Left ventricle myocardium inferior (tissue), 1 donor: ENCODE measurements around the gene KIAA1671. TPM values are rescaled to one million over a fixed set of nuclear protein-coding genes. Genes with fewer than 3 reads are reported as not detected.

Source experiments
- DNase-seq: peaks from one replicate; pipeline ENCODE4 v3.0.0-alpha.2; 2020
- H3K27ac ChIP-seq: fragments of 200-600 bp; replicated peaks from 2 replicates; pipeline ENCODE4 v1.8.0; 2021
- H3K27me3 ChIP-seq: fragments of 200-600 bp; 2 replicates; pipeline ENCODE4 v1.8.0; 2021; ENCODE audit warnings: low read depth
- H3K36me3 ChIP-seq: fragments of 200-600 bp; 2 replicates; pipeline ENCODE4 v1.8.0; 2021
- H3K4me1 ChIP-seq: fragments of 200-600 bp; 2 replicates; pipeline ENCODE4 v1.8.0; 2021
- H3K4me3 ChIP-seq: fragments of 200-600 bp; 2 replicates; pipeline ENCODE4 v1.8.0; 2021; ENCODE audit warnings: mild to moderate bottlenecking, moderate library complexity
- H3K9me3 ChIP-seq: fragments of 200-600 bp; replicated peaks from 2 replicates; pipeline ENCODE4 v1.8.0; 2021
- CTCF ChIP-seq: fragments of 200-600 bp; IDR thresholded peaks from 2 replicates; pipeline ENCODE4 v1.8.0; 2021; ENCODE audit warnings: antibody characterized with exemption, mild to moderate bottlenecking, borderline replicate concordance
- intact Hi-C: fragments of 100-400 bp; cut with micrococcal nuclease; formaldehyde crosslinking; loops from one replicate; pipeline ENCODE4 v1.11.0; 2022
- total RNA-seq: library from RNA; stranded (reverse); fragmentation: NEBNext Ultra II Directional; extraction: Animal tissue kit (Norgen Biotek cat#: 25700); gene quantifications from one replicate; pipeline ENCODE4 v1.2.1, GENCODE V29; 2021
- donor health status: DM: no; HTN: yes; CAD: no; lungs with severe emphysema.

The KIAA1671 gene
- total RNA-seq, 1 donor from 2014 or later: 12.2 TPM

- intact Hi-C loops: no loop called here
- Histone ChIP-seq H3K36me3 (no peaks in the 10 kb centered on the region), H3K27ac (no peak overlapping the region), H3K4me1 (peaks cover 34% of the 10 kb centered on the region), H3K27me3 (no peaks in the 10 kb centered on the region), H3K9me3 (no peaks in the 10 kb centered on the region), H3K4me3 (no peak overlapping the region)
- DNase-seq: no peak
- no peak for TF ChIP-seq CTCF
These were observed 208.8 kb downstream of the KIAA1671 start for GRCh38 chr22:25161017-25161915.

GRCh38 chr22:25161916-25162530, 209.5 kb downstream of the KIAA1671 start:
- TF ChIP-seq CTCF: no peak
- Histone ChIP-seq H3K27me3 (no peaks in the 10 kb centered on the region), H3K9me3 (no peaks in the 10 kb centered on the region), H3K4me1 (peaks cover 26% of the 10 kb centered on the region), H3K4me3 (no peak overlapping the region), H3K36me3 (no peaks in the 10 kb centered on the region), H3K27ac (no peak overlapping the region)
- intact Hi-C loops: no loop called here
- DNase-seq: no peak

- Histone ChIP-seq H3K4me3 (no peak overlapping the region), H3K36me3 (no peaks in the 10 kb centered on the region), H3K27ac (no peak overlapping the region), H3K27me3 (no peaks in the 10 kb centered on the region), H3K4me1 (peaks cover 21% of the 10 kb centered on the region), H3K9me3 (no peaks in the 10 kb centered on the region)
- TF ChIP-seq CTCF: no peak
- DNase-seq: no peak
- intact Hi-C loops: no loop called here
These were observed 210.0 kb downstream of the KIAA1671 start for GRCh38 chr22:25162561-25162960.

- no peak for DNase-seq
- no peak overlapping the region for H3K27ac ChIP-seq
- intact Hi-C loops: no loop called here
- H3K27me3 ChIP-seq: no peaks in the 10 kb centered on the region
- no peak overlapping the region for H3K4me3 ChIP-seq
- no peaks in the 10 kb centered on the region for H3K9me3 ChIP-seq
- H3K36me3 ChIP-seq: no peaks in the 10 kb centered on the region
- peaks cover 8% of the 10 kb centered on the region for H3K4me1 ChIP-seq
- no peak for TF ChIP-seq CTCF
These were observed 213.3 kb downstream of the KIAA1671 start for GRCh38 chr22:25165785-25166184.

- no peak overlapping the region for H3K27ac ChIP-seq
- no peaks in the 10 kb centered on the region for H3K27me3 ChIP-seq
- no peak for TF ChIP-seq CTCF
- no peaks in the 10 kb centered on the region for H3K36me3 ChIP-seq
- H3K4me3 ChIP-seq: no peak overlapping the region
- intact Hi-C loops: no loop called here
- no peak for DNase-seq
- no peaks in the 10 kb centered on the region for H3K9me3 ChIP-seq
- H3K4me1 ChIP-seq: peaks cover 8% of the 10 kb centered on the region
These were observed 213.9 kb downstream of the KIAA1671 start for GRCh38 chr22:25166266-25167040.
